Activated naive CD8-positive, alpha-beta T cell treated with anti-CD3 and anti-CD28 coated beads, Interleukin-2, amount 50 U/mL, for 24 hours (primary cell): ENCODE data around the gene LAMA3.
"Not testable (repeated sequence)": the region's sequence is repeated elsewhere in the genome, so short reads cannot be mapped to it uniquely, and the experiment has no call there.

Source experiments
- ATAC-seq: fragments of 150-1000 bp; cut with Tn5 transposase; one replicate; pipeline ENCODE4 v1.10.0; 2021
- DNase-seq: peaks from one replicate; pipeline ENCODE4 v3.0.0; 2021
- H3K27ac Mint-ChIP-seq: one replicate; pipeline ENCODE4 v1.8.0; 2021; ENCODE audit warnings: mild to moderate bottlenecking, mixed read lengths
- H3K27me3 Mint-ChIP-seq: one replicate; pipeline ENCODE4 v1.8.0; 2021; ENCODE audit warnings: mixed read lengths
- H3K36me3 Mint-ChIP-seq: one replicate; pipeline ENCODE4 v1.8.0; 2021; ENCODE audit warnings: low read depth, mixed read lengths
- H3K4me1 Mint-ChIP-seq: one replicate; pipeline ENCODE4 v1.8.0; 2021; ENCODE audit warnings: mixed read lengths
- H3K4me3 Mint-ChIP-seq: one replicate; pipeline ENCODE4 v1.8.0; 2021; ENCODE audit warnings: mild to moderate bottlenecking, moderate library complexity, mixed read lengths
- H3K9me3 Mint-ChIP-seq: one replicate; pipeline ENCODE4 v1.8.0; 2021; ENCODE audit warnings: mixed read lengths

LAMA3 gene

GRCh38 chr18:23710068-23710527, 20.8 kb downstream of the LAMA3 start:
- Mint-ChIP-seq H3K36me3 (peaks cover 2% of the 10 kb centered on the region), H3K27me3 (no peaks in the 10 kb centered on the region), H3K27ac (no peak overlapping the region), H3K9me3 (peaks cover 6% of the 10 kb centered on the region), H3K4me1 (peaks cover 8% of the 10 kb centered on the region), H3K4me3 (no peak overlapping the region)
- no peak for DNase-seq
- no peak for ATAC-seq

- ATAC-seq (no peak), DNase-seq (no peak)
- Mint-ChIP-seq H3K4me3 (no peak overlapping the region), H3K9me3 (peaks cover 6% of the 10 kb centered on the region), H3K27me3 (peaks cover 2% of the 10 kb centered on the region), H3K27ac (no peak overlapping the region), H3K36me3 (peaks cover 2% of the 10 kb centered on the region), H3K4me1 (peaks cover 8% of the 10 kb centered on the region)
Observed at GRCh38 chr18:23710946-23711345, 21.7 kb downstream of the LAMA3 start.

DNA sequence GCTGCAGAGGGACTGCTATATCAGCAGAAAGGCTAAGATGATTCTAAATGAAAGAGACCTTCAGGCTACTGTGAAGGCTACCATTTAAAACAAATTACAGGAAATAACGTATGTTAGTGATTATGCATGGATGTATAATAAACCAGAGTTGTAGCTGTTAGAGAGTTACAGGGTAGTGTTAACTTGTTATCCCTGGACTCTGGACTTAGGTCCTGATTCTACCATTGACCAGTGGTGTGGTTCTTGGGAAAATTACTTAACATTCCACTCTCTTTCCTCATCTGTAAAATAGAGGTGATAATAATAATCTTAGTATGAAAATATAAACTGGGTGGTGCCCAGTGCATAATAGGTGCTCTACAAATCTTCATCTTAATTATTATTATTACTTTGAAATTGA, 22.2 kb downstream of the LAMA3 start:
- peaks cover 2% of the 10 kb centered on the region for H3K27me3 Mint-ChIP-seq
- peaks cover 2% of the 10 kb centered on the region for H3K36me3 Mint-ChIP-seq
- no peak for DNase-seq
- H3K4me1 Mint-ChIP-seq = peaks cover 8% of the 10 kb centered on the region
- no peak for ATAC-seq
- H3K27ac Mint-ChIP-seq = no peak overlapping the region
- no peak overlapping the region for H3K4me3 Mint-ChIP-seq
- peaks cover 6% of the 10 kb centered on the region for H3K9me3 Mint-ChIP-seq

GRCh38 chr18:23712445-23712844, 23.2 kb downstream of the LAMA3 start:
- Mint-ChIP-seq H3K27ac (no peak overlapping the region), H3K36me3 (no peaks in the 10 kb centered on the region), H3K27me3 (peaks cover 2% of the 10 kb centered on the region), H3K4me3 (no peak overlapping the region), H3K4me1 (peaks cover 10% of the 10 kb centered on the region), H3K9me3 (peaks cover 3% of the 10 kb centered on the region)
- ATAC-seq = no peak
- no peak for DNase-seq

GRCh38 chr18:23714576-23714975, 25.3 kb downstream of the LAMA3 start:
- Mint-ChIP-seq H3K4me3 (no peak overlapping the region), H3K36me3 (no peaks in the 10 kb centered on the region), H3K27me3 (peaks cover 2% of the 10 kb centered on the region), H3K27ac (no peak overlapping the region), H3K9me3 (no peaks in the 10 kb centered on the region), H3K4me1 (peaks cover 16% of the 10 kb centered on the region)
- ATAC-seq (no peak), DNase-seq (no peak)

GRCh38 chr18:23716079-23716478, 26.8 kb downstream of the LAMA3 start:
- DNase-seq, ATAC-seq, H3K4me3 Mint-ChIP-seq, H3K9me3 Mint-ChIP-seq, H3K27ac Mint-ChIP-seq, H3K36me3 Mint-ChIP-seq, H3K27me3 Mint-ChIP-seq: not testable (repeated sequence)
- H3K4me1 Mint-ChIP-seq = peaks cover 16% of the 10 kb centered on the region

DNA sequence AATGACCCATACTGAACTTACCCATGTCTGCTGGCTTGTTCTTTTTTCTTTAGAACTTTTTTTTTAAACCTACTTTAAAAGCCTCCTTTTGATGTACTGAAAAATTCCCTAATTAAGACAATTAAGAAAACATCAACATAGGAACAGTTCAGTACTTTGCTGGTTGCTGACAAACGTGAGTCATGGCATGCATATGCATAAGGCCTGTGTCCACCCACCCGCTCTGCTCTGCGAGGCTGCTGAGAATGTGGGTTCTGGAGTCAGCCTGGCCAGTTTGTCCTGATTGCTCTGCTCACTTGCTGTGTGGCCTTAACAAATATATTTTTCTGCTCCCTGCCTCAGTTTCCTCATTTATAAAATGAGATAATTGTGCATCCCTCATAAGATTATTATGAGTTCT, 27.3 kb downstream of the LAMA3 start:
- no peak for ATAC-seq

GRCh38 chr18:23716966-23717365, 27.7 kb downstream of the LAMA3 start:
- H3K9me3 Mint-ChIP-seq = no peaks in the 10 kb centered on the region
- peaks cover 13% of the 10 kb centered on the region for H3K4me1 Mint-ChIP-seq
- no peaks in the 10 kb centered on the region for H3K36me3 Mint-ChIP-seq
- no peak for DNase-seq
- no peak for ATAC-seq
- H3K4me3 Mint-ChIP-seq = no peak overlapping the region
- peaks cover 5% of the 10 kb centered on the region for H3K27me3 Mint-ChIP-seq
- H3K27ac Mint-ChIP-seq = no peak overlapping the region

More for the DNA sequence above, 27.3 kb downstream of the LAMA3 start:
- H3K36me3 Mint-ChIP-seq = no peaks in the 10 kb centered on the region
- H3K4me1 Mint-ChIP-seq = peaks cover 16% of the 10 kb centered on the region
- peaks cover 3% of the 10 kb centered on the region for H3K27me3 Mint-ChIP-seq
- no peaks in the 10 kb centered on the region for H3K9me3 Mint-ChIP-seq
- no peak for DNase-seq
- no peak overlapping the region for H3K4me3 Mint-ChIP-seq
- H3K27ac Mint-ChIP-seq = no peak overlapping the region

- H3K4me3 Mint-ChIP-seq = no peak overlapping the region
- peaks cover 8% of the 10 kb centered on the region for H3K4me1 Mint-ChIP-seq
- DNase-seq = no peak
- peaks cover 8% of the 10 kb centered on the region for H3K27me3 Mint-ChIP-seq
- no peak for ATAC-seq
- H3K27ac Mint-ChIP-seq = no peak overlapping the region
- H3K9me3 Mint-ChIP-seq = no peaks in the 10 kb centered on the region
- no peaks in the 10 kb centered on the region for H3K36me3 Mint-ChIP-seq
Observed at GRCh38 chr18:23718243-23718720, 29.0 kb downstream of the LAMA3 start.

DNA sequence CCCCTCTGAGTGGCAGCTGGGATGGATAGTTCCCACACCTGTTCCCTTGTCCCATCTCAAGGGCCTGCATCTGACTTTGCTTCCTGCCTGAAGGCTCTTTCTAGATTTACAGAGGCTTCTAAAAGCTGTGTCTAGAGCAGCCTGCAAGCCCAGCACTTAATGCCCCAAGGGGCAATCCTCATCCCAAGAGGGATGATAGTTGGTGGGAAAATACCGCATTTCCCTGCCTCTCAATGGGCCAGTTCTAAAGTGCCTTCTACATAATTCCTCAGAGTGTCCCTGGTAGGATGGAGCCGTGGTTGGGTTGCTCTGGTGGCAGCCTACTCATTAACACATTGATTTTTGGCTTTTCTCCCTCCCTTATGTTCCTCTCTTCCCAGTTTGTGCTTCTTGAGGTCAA, 29.5 kb downstream of the LAMA3 start:
- H3K36me3 Mint-ChIP-seq = no peaks in the 10 kb centered on the region
- H3K4me3 Mint-ChIP-seq = no peak overlapping the region
- peaks cover 10% of the 10 kb centered on the region for H3K27me3 Mint-ChIP-seq
- no peaks in the 10 kb centered on the region for H3K9me3 Mint-ChIP-seq
- H3K4me1 Mint-ChIP-seq = peaks cover 8% of the 10 kb centered on the region
- H3K27ac Mint-ChIP-seq = no peak overlapping the region
- DNase-seq (no peak), ATAC-seq (no peak)

DNA sequence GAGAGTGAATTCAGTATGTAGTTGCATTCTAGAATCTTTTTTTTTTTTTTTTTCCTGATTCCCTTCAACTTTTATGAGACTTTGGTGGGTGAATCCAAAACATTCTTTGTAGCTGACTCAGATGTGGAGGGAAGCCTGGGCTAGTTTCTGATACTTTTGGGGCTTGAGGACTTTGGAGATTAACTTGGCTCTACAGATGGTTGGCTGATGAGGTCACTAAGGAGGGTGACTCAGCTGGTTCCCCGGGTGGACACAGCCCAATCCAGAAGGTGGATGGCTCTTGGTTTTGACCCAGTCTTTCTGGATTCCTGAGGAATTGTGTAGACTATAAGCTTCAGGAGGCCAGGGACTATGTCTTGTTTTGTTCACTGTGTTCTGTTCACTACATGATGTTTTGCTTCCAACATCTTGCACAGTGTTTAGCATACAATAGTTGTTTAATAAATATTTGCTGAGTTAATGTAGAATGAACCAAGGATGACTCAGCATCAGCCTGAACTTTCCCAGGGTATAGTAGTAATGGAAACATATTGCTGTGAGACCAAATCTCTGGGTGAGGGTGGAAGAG, 30.5 kb downstream of the LAMA3 start:
- H3K27ac Mint-ChIP-seq = no peak overlapping the region
- no peaks in the 10 kb centered on the region for H3K9me3 Mint-ChIP-seq
- no peaks in the 10 kb centered on the region for H3K36me3 Mint-ChIP-seq
- H3K4me3 Mint-ChIP-seq = no peak overlapping the region
- ATAC-seq (no peak), DNase-seq (no peak)
- H3K4me1 Mint-ChIP-seq = peaks cover 8% of the 10 kb centered on the region
- H3K27me3 Mint-ChIP-seq = peaks cover 12% of the 10 kb centered on the region

DNA sequence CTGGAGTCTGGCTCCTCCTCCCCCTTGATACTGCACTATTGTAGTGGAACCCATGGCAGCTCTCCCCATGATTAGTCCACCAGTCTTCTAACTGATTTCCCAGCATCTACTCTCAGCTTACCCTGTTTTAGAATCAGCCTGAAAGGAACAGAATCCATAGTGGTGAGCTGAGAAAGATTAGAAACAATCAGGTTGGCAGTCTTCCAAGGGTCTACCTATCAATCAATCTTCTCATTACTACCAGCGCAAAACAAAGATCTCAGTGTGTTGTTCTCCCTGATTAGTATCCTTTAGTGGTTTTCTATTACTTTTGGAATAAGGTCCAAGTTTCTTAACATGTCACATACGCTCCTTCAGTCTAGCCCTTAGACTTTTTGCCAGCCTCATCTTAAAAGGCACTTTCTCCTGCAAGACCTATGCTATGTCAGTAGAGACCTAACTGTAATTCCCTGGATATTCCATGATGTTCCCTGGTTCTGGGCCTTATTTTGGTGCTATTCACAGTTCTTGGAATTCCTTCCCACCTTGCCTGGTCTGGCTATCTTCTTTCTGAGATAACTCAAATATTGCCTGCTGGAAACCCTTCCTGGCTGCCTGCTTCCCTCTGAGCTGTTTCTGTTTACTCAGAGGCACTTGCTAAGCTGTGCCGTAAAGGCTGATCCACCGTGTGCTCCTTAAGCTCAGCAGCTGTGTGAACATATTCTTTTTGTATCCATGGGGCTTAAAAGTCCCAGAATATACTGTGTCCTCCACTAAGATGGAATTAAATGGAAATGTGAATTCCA, 32.6 kb downstream of the LAMA3 start:
- H3K4me3 Mint-ChIP-seq = no peak overlapping the region
- no peak for ATAC-seq
- no peak for DNase-seq
- peaks cover 8% of the 10 kb centered on the region for H3K4me1 Mint-ChIP-seq
- H3K9me3 Mint-ChIP-seq = no peaks in the 10 kb centered on the region
- H3K27me3 Mint-ChIP-seq = peaks cover 12% of the 10 kb centered on the region
- no peak overlapping the region for H3K27ac Mint-ChIP-seq
- no peaks in the 10 kb centered on the region for H3K36me3 Mint-ChIP-seq

GRCh38 chr18:23722646-23723045, 33.4 kb downstream of the LAMA3 start:
- no peaks in the 10 kb centered on the region for H3K36me3 Mint-ChIP-seq
- H3K4me1 Mint-ChIP-seq = peaks cover 6% of the 10 kb centered on the region
- ATAC-seq = no peak
- H3K4me3 Mint-ChIP-seq = no peak overlapping the region
- no peaks in the 10 kb centered on the region for H3K9me3 Mint-ChIP-seq
- H3K27ac Mint-ChIP-seq = no peak overlapping the region
- DNase-seq = no peak
- peaks cover 12% of the 10 kb centered on the region for H3K27me3 Mint-ChIP-seq

- no peak for ATAC-seq
- Mint-ChIP-seq H3K9me3 (no peaks in the 10 kb centered on the region), H3K4me3 (no peak overlapping the region), H3K4me1 (peaks cover under 1% of the 10 kb centered on the region), H3K27ac (no peak overlapping the region), H3K27me3 (peaks cover 12% of the 10 kb centered on the region), H3K36me3 (no peaks in the 10 kb centered on the region)
- no peak for DNase-seq
Observed at GRCh38 chr18:23723121-23723520, 33.9 kb downstream of the LAMA3 start.

GRCh38 chr18:23724681-23725080, 35.4 kb downstream of the LAMA3 start:
- H3K4me1 Mint-ChIP-seq = no peaks in the 10 kb centered on the region
- H3K27ac Mint-ChIP-seq = no peak overlapping the region
- H3K36me3 Mint-ChIP-seq = no peaks in the 10 kb centered on the region
- H3K4me3 Mint-ChIP-seq = no peak overlapping the region
- H3K9me3 Mint-ChIP-seq = no peaks in the 10 kb centered on the region
- no peak for DNase-seq
- H3K27me3 Mint-ChIP-seq = peaks cover 12% of the 10 kb centered on the region
- ATAC-seq = no peak
